A204.1 (cell line): ENCODE data around the gene RASGRF2.

Experiments
- FAIRE-seq: peaks from 2 replicates; lab custom pipeline; 2012; peaks lifted over from hg19 to GRCh38; lab: Jason Lieb, UNC

Gene RASGRF2

GRCh38 chr5:80951366-80951765 is 8.8 kb upstream of the RASGRF2 start:
- FAIRE-seq, result no peak

DNA sequence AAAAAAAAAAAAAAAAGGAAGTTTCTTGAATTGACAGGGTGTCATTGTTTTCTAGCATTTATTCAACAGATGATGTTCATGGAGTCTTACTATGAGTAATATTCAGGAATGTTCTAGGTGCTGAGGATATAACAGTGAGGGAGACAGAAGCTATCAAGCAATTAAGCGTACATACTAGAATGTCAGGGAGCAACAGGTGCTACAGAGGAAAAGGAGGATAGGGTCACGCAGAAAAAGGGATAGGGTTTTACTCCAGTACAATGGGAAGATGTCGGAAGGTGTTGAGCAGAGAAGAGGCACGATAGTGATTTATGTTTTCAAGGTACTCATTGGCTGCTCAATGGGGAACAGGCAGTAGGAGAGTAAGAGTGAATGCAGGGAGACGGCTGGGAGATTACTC is 6.6 kb upstream of the RASGRF2 start:
- FAIRE-seq, result no peak

GRCh38 chr5:80955082-80955590 is 5.0 kb upstream of the RASGRF2 start:
- FAIRE-seq, result no peak

DNA sequence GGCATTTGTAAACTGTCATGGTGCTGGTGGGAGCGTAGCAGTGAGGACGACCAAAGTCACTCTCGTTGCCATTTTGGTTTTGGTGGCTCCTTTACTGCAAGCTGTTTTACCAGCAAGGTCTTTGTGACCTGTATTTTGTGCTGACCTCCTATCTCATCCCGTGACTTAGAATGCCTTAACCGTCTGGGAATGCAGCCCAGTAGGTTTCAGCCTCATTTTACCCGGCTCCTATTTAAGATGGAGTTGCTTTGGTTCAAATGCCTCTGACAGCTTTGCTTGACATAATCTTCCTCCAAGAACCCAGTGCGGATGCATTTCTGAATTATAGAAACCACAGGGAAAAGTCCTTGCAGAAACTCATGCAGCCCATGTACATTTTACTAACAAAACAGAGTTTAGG is 3.9 kb upstream of the RASGRF2 start:
- no peak for FAIRE-seq

GRCh38 chr5:80957031-80957761 is 3.0 kb upstream of the RASGRF2 start:
- no peak for FAIRE-seq

GRCh38 chr5:80958616-80959015 is 1.5 kb upstream of the RASGRF2 start:
- FAIRE-seq, result no peak

DNA sequence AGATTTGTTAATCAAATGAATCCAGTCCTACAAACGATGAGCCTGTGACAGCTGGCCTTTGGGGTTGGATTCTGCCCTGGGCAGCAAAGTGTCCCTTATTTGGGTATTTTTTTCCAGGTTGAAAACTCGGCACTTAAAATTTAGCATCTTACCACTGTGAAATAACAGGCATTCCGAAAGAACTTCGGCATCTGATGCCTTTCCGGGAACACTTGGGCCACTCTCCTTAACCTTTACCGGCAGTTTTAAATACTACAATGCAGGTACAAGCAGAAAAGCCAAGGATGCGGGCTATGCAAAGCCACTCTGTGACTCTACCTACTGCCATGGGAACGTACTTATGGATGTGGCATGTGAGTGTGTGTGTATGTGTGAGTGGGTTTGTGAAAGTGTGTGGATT is 1.0 kb upstream of the RASGRF2 start:
- FAIRE-seq, result no peak

GRCh38 chr5:80960531-80961375 is 590 bp downstream of the RASGRF2 start:
- FAIRE-seq, result no peak

- FAIRE-seq, result no peak
These were observed 1.5 kb downstream of the RASGRF2 start for GRCh38 chr5:80961376-80962281.

- no peak for FAIRE-seq
These were observed 2.7 kb downstream of the RASGRF2 start for GRCh38 chr5:80962630-80963520.

DNA sequence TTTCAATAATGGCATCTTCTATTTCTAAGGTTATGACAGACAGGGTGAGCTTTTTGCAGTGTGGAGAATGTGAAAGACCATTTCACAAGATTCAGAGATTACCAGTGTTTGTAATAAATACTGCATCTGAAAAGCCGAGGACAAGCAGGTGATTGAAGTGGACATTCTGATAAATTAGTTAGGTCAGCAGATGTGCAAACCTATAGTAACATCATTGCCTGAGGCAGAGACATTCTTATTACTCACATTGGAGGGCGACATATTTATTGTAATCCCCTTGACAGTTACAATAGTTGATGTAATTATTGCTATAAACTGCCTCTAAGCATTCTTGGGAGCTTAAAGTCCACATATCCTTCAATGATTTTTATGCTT is 3.3 kb downstream of the RASGRF2 start:
- FAIRE-seq, result no peak

GRCh38 chr5:80963966-80964481 is 3.9 kb downstream of the RASGRF2 start:
- FAIRE-seq, result no peak

GRCh38 chr5:80964491-80964890 is 4.3 kb downstream of the RASGRF2 start:
- no peak for FAIRE-seq

GRCh38 chr5:80964919-80965318 is 4.8 kb downstream of the RASGRF2 start:
- no peak for FAIRE-seq

GRCh38 chr5:80967500-80968181 is 7.5 kb downstream of the RASGRF2 start:
- FAIRE-seq, result no peak

DNA sequence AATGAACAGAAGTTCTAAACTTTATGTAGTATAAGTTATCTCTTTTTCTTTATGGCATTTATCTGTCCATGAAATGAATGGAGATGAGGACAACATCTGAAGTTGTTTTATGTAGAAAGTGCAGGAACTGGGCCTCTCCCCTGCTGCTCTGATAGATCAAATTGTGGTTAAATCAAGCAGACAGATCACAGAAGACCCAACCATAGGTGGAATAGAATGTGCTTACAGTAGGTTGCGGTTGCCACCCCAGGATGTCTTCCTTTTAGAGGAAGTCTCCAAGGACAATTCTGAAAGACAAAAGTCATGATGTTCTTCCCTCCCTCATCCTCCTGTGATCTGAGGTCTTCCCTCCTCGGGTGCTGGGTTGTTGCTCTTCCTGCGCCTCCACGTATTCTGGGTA is 12.9 kb downstream of the RASGRF2 start:
- FAIRE-seq, result no peak

GRCh38 chr5:80975065-80975464 is 14.9 kb downstream of the RASGRF2 start:
- no peak for FAIRE-seq

DNA sequence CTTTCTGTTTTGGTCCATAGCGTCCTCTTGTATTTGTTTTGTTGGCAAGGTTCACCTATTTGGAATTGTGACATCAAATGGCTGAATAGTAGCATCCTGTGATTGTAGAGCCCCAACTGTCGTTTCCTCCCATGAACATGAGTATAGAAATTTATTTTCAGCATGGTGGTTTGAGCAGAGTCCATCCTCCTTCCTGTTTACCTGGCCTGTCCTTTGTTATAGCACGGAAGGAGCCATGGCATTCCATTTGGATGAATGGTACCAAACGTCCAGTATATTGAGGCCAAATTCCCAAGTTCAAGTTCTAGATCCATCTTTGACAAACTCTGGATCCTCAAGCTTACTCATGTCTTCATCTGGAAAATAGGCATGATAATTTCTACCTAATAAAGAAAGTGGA is 16.8 kb downstream of the RASGRF2 start:
- no peak for FAIRE-seq

DNA sequence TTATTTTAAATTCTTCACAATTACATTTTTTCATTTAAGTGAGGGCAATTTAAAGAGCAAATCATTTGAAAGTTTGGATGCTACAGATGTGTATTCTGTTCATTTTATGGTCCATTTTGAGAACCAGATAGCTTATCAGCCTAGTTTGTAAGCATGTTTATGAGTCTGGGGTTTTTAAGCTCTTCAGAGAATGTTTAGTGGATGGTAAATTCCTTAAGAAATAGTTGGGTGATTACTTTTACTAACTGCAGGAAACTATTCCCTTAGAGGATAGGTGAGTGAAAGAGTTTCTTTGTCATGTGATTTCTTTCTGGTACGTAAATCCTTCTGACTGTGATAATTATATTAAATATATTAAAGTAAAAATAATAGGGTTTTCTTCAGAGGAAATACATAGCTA is 17.6 kb downstream of the RASGRF2 start:
- FAIRE-seq, result no peak

- FAIRE-seq, result no peak
These were observed 18.7 kb downstream of the RASGRF2 start for GRCh38 chr5:80978772-80979317.
